VCaP (cell line): ENCODE data around the gene KRTAP9-7.
"Not testable (repeated sequence)": the region's sequence is repeated elsewhere in the genome, so short reads cannot be mapped to it uniquely, and the experiment has no call there.

Experiments used
- H3K27ac ChIP-seq: fragments of 450-650 bp; 2 replicates; pipeline ENCODE4 v1.5.1; 2017
- CTCF ChIP-seq: fragments of 450-650 bp; conservative IDR thresholded peaks from 2 replicates; pipeline ENCODE4 v1.5.1; 2017; ENCODE audit warnings: mild to moderate bottlenecking, moderate library complexity

Gene KRTAP9-7

GRCh38 chr17:41275648-41276190, at the start of gene KRTAP9-7:
KRTAP9-7 (plus strand) TSS chr17:41275698; CDS start chr17:41275698, 0 bp downstream.
- not testable (repeated sequence) for H3K27ac ChIP-seq

- no peak for TF ChIP-seq CTCF
- H3K27ac ChIP-seq = no peak overlapping the region
These were observed 49.4 kb upstream of the KRTAP9-7 start for GRCh38 chr17:41226051-41226450.

- H3K27ac ChIP-seq = not testable (repeated sequence)
These were observed 48.9 kb upstream of the KRTAP9-7 start, which contains the start of gene KRTAP9-2 for GRCh38 chr17:41226598-41227095. KRTAP9-2 (plus strand) TSS chr17:41226648; CDS start chr17:41226655, 7 bp downstream.

- TF ChIP-seq CTCF = no peak
- H3K27ac ChIP-seq = no peak overlapping the region
These were observed 45.4 kb upstream of the KRTAP9-7 start for GRCh38 chr17:41230094-41230493.

GRCh38 chr17:41231731-41232130, 43.8 kb upstream of the KRTAP9-7 start:
- H3K27ac ChIP-seq = no peak overlapping the region
- TF ChIP-seq CTCF = no peak

- H3K27ac ChIP-seq = not testable (repeated sequence)
These were observed 42.9 kb upstream of the KRTAP9-7 start, which contains the start of gene KRTAP9-3 for GRCh38 chr17:41232399-41233105. KRTAP9-3 (plus strand) TSS chr17:41232449; CDS start chr17:41232502, 53 bp downstream.

- not testable (repeated sequence) for H3K27ac ChIP-seq
These were observed 38.4 kb upstream of the KRTAP9-7 start for GRCh38 chr17:41237116-41237515.

GRCh38 chr17:41237949-41238437, 37.5 kb upstream of the KRTAP9-7 start, which contains the start of gene KRTAP9-8:
KRTAP9-8 (plus strand) TSS chr17:41237999; CDS start chr17:41238052, 53 bp downstream.
- not testable (repeated sequence) for H3K27ac ChIP-seq

GRCh38 chr17:41246995-41247787, 28.3 kb upstream of the KRTAP9-7 start:
- H3K27ac ChIP-seq = not testable (repeated sequence)

- not testable (repeated sequence) for H3K27ac ChIP-seq
These were observed 25.8 kb upstream of the KRTAP9-7 start, which contains the start of gene KRTAP9-4 for GRCh38 chr17:41249637-41250240. KRTAP9-4 (plus strand) TSS chr17:41249687; CDS start chr17:41249721, 34 bp downstream.

GRCh38 chr17:41251261-41251660, 24.2 kb upstream of the KRTAP9-7 start:
- H3K27ac ChIP-seq = no peak overlapping the region
- no peak for TF ChIP-seq CTCF
